ENCODE results near the gene MYO15B.

Gene MYO15B

GRCh38 chr17:75664099-75664549 lies 76.5 kb downstream of the MYO15B start:
- no peak for DNase-seq (ENCODE audit: low read depth)
- TF ChIP-seq CTCF (conservative IDR thresholded peaks at IDR 0.05; ENCODE audit: low read length) = no peak
- H3K4me3 ChIP-seq (ENCODE audit: low read length) = no peak overlapping the region

- no peak for TF ChIP-seq CTCF (conservative IDR thresholded peaks at IDR 0.05; ENCODE audit: low read length)
- no peak for DNase-seq (ENCODE audit: low read depth)
- H3K4me3 ChIP-seq (ENCODE audit: low read length) = peak overlapping the region; percentile 99
These were observed 78.4 kb downstream of the MYO15B start for GRCh38 chr17:75665981-75666380.

- peak within 1 kb of the TSS; percentile 99 for H3K4me3 ChIP-seq (ENCODE audit: low read length)
- DNase-seq (ENCODE audit: low read depth) = peak; percentile 98
- TF ChIP-seq CTCF (conservative IDR thresholded peaks at IDR 0.05; ENCODE audit: low read length) = no peak
These were observed 79.6 kb downstream of the MYO15B start, which contains the start of the genes RECQL5 and SAP30BP for GRCh38 chr17:75666959-75667790. RECQL5 (minus strand) TSS chr17:75667154; CDS start chr17:75666557, 597 bp downstream. SAP30BP (plus strand) TSS chr17:75667338; CDS start chr17:75667373, 35 bp downstream.

- DNase-seq (ENCODE audit: low read depth) = no peak
- peak overlapping the region; percentile 99 for H3K4me3 ChIP-seq (ENCODE audit: low read length)
These were observed 80.2 kb downstream of the MYO15B start for GRCh38 chr17:75667825-75668224.

GRCh38 chr17:75668489-75668888 lies 80.9 kb downstream of the MYO15B start:
- no peak for TF ChIP-seq CTCF (conservative IDR thresholded peaks at IDR 0.05; ENCODE audit: low read length)
- DNase-seq (ENCODE audit: low read depth) = no peak
- H3K4me3 ChIP-seq (ENCODE audit: low read length) = peak overlapping the region; percentile 99

More at GRCh38 chr17:75667825-75668224, 80.2 kb downstream of the MYO15B start:
- no peak for TF ChIP-seq CTCF (conservative IDR thresholded peaks at IDR 0.05; ENCODE audit: low read length)

GRCh38 chr17:75670868-75671267 lies 83.3 kb downstream of the MYO15B start:
- no peak for TF ChIP-seq CTCF (conservative IDR thresholded peaks at IDR 0.05; ENCODE audit: low read length)
- H3K4me3 ChIP-seq (ENCODE audit: low read length) = no peak overlapping the region
- DNase-seq (ENCODE audit: low read depth) = no peak

GRCh38 chr17:75672011-75672410 lies 84.4 kb downstream of the MYO15B start:
- DNase-seq (ENCODE audit: low read depth) = no peak

More at GRCh38 chr17:75672011-75672410, 84.4 kb downstream of the MYO15B start:
- H3K4me3 ChIP-seq (ENCODE audit: low read length) = no peak overlapping the region
- TF ChIP-seq CTCF (conservative IDR thresholded peaks at IDR 0.05; ENCODE audit: low read length) = no peak
